ENCODE measurements around the gene MACROD2.

MACROD2 gene

DNA sequence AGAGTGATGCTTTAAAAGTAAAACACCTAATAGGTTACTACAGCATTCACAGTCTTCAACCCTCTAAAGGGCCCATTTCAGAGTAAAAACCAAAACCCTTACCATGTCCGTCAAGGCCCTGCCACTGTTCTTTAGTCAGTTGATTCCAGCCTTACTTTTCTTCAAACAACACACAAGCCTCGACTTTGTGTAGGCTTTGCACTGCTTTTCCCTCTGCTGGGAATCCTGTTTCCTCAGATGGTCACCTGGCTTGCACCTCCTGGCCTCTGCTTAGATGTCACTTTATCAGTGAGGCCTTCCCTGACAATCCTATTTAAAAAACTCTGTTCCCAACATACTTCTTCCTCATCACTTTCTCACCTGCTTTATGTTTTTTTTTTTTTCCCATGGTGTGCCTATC lies 419.2 kb downstream of the MACROD2 start:
- no peak for TF ChIP-seq YY1 (IDR thresholded peaks at IDR 0.05; ENCODE audit: insufficient read depth, insufficient read length)
- no peak for TF ChIP-seq SUZ12 (IDR thresholded peaks at IDR 0.05; ENCODE audit: extremely low read depth, insufficient read depth, insufficient read length)
- TF ChIP-seq ZNF274 (IDR thresholded peaks at IDR 0.05; ENCODE audit: low read depth, low read length) = no peak
- no peaks in the 10 kb centered on the region for H3K36me3 ChIP-seq (ENCODE audit: insufficient read depth, insufficient read length, low read length)
- DNase-seq (ENCODE audit: low read depth, low spot score) = no peak
- H3K27me3 ChIP-seq (ENCODE audit: insufficient read depth, insufficient read length) = no peaks in the 10 kb centered on the region
- H3K4me3 ChIP-seq (ENCODE audit: insufficient read length, low read depth) = no peak overlapping the region
- H3K4me1 ChIP-seq (ENCODE audit: insufficient read depth, insufficient read length) = no peaks in the 10 kb centered on the region
- H3K9ac ChIP-seq (ENCODE audit: insufficient read length, low read depth) = no peak overlapping the region
- H3K9me3 ChIP-seq (ENCODE audit: insufficient read depth, low read length) = no peaks in the 10 kb centered on the region

DNA sequence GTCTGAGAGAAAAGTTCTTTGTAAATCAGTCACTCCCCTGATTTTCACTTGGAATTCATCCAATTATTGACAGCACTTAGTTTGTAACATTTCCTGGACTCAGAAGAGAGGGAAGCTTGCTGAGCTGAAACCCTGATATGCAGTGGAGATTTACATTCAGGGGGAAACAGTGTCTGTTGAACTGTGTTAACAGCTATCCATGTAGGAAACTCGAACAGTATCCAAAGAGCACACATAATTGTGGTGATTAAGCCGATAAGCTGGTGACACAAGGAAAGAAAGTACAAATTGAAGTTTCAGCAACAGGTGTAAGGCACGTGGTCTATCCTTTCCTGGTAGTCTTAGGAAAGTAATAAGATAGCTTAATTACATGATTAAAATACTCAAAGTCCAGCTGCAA lies 420.2 kb downstream of the MACROD2 start:
- DNase-seq (ENCODE audit: low read depth, low spot score) = no peak

GRCh38 chr20:14418376-14418775 lies 423.1 kb downstream of the MACROD2 start:
- H3K9ac ChIP-seq (ENCODE audit: insufficient read length, low read depth) = no peak overlapping the region
- no peaks in the 10 kb centered on the region for H3K36me3 ChIP-seq (ENCODE audit: insufficient read depth, insufficient read length, low read length)
- DNase-seq (ENCODE audit: low read depth, low spot score) = no peak
- H3K9me3 ChIP-seq (ENCODE audit: insufficient read depth, low read length) = no peaks in the 10 kb centered on the region
- TF ChIP-seq YY1 (IDR thresholded peaks at IDR 0.05; ENCODE audit: insufficient read depth, insufficient read length) (no peak), ZNF274 (IDR thresholded peaks at IDR 0.05; ENCODE audit: low read depth, low read length) (no peak), SUZ12 (IDR thresholded peaks at IDR 0.05; ENCODE audit: extremely low read depth, insufficient read depth, insufficient read length) (no peak)
- no peaks in the 10 kb centered on the region for H3K27me3 ChIP-seq (ENCODE audit: insufficient read depth, insufficient read length)
- H3K4me3 ChIP-seq (ENCODE audit: insufficient read length, low read depth) = no peak overlapping the region
- H3K4me1 ChIP-seq (ENCODE audit: insufficient read depth, insufficient read length) = no peaks in the 10 kb centered on the region

More for the DNA sequence above, 420.2 kb downstream of the MACROD2 start:
- Histone ChIP-seq H3K27me3 (ENCODE audit: insufficient read depth, insufficient read length) (no peaks in the 10 kb centered on the region), H3K9me3 (ENCODE audit: insufficient read depth, low read length) (no peaks in the 10 kb centered on the region), H3K4me3 (ENCODE audit: insufficient read length, low read depth) (no peak overlapping the region), H3K4me1 (ENCODE audit: insufficient read depth, insufficient read length) (no peaks in the 10 kb centered on the region), H3K36me3 (ENCODE audit: insufficient read depth, insufficient read length, low read length) (no peaks in the 10 kb centered on the region), H3K9ac (ENCODE audit: insufficient read length, low read depth) (no peak overlapping the region)
- TF ChIP-seq YY1 (IDR thresholded peaks at IDR 0.05; ENCODE audit: insufficient read depth, insufficient read length) = no peak
- TF ChIP-seq SUZ12 (IDR thresholded peaks at IDR 0.05; ENCODE audit: extremely low read depth, insufficient read depth, insufficient read length) = no peak
- TF ChIP-seq ZNF274 (IDR thresholded peaks at IDR 0.05; ENCODE audit: low read depth, low read length) = no peak

- Histone ChIP-seq H3K27me3 (ENCODE audit: insufficient read depth, insufficient read length) (no peaks in the 10 kb centered on the region), H3K9me3 (ENCODE audit: insufficient read depth, low read length) (no peaks in the 10 kb centered on the region), H3K36me3 (ENCODE audit: insufficient read depth, insufficient read length, low read length) (no peaks in the 10 kb centered on the region), H3K4me3 (ENCODE audit: insufficient read length, low read depth) (no peak overlapping the region), H3K9ac (ENCODE audit: insufficient read length, low read depth) (no peak overlapping the region), H3K4me1 (ENCODE audit: insufficient read depth, insufficient read length) (no peaks in the 10 kb centered on the region)
- no peak for TF ChIP-seq ZNF274 (IDR thresholded peaks at IDR 0.05; ENCODE audit: low read depth, low read length)
- no peak for TF ChIP-seq SUZ12 (IDR thresholded peaks at IDR 0.05; ENCODE audit: extremely low read depth, insufficient read depth, insufficient read length)
- no peak for TF ChIP-seq YY1 (IDR thresholded peaks at IDR 0.05; ENCODE audit: insufficient read depth, insufficient read length)
- no peak for DNase-seq (ENCODE audit: low read depth, low spot score)
These were observed 427.6 kb downstream of the MACROD2 start for GRCh38 chr20:14422892-14423291.

DNA sequence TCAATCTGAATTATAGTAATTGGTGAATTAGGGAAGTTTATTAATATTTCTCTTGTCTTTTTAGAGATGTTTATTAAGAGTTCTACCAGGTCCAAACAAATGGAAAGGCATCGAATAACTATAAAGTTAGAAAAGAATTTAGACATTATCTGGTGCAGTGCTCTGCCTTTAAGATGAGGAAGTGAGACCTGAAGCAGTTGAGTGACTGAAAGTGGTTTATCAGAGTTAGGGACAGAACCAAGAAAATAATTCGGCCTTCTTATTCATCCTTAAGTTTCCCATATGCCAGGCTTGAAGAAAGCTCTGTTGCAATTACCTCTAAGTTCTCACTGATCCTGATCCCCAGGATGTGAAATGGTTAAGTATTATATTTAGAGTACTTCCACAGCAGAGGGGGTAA lies 436.3 kb downstream of the MACROD2 start:
- H3K27me3 ChIP-seq (ENCODE audit: insufficient read depth, insufficient read length) = no peaks in the 10 kb centered on the region
- no peak for DNase-seq (ENCODE audit: low read depth, low spot score)
- no peaks in the 10 kb centered on the region for H3K4me1 ChIP-seq (ENCODE audit: insufficient read depth, insufficient read length)
- H3K9ac ChIP-seq (ENCODE audit: insufficient read length, low read depth) = no peak overlapping the region
- no peak for TF ChIP-seq YY1 (IDR thresholded peaks at IDR 0.05; ENCODE audit: insufficient read depth, insufficient read length)
- no peak for TF ChIP-seq SUZ12 (IDR thresholded peaks at IDR 0.05; ENCODE audit: extremely low read depth, insufficient read depth, insufficient read length)
- no peak overlapping the region for H3K4me3 ChIP-seq (ENCODE audit: insufficient read length, low read depth)
- no peaks in the 10 kb centered on the region for H3K9me3 ChIP-seq (ENCODE audit: insufficient read depth, low read length)
- H3K36me3 ChIP-seq (ENCODE audit: insufficient read depth, insufficient read length, low read length) = no peaks in the 10 kb centered on the region

DNA sequence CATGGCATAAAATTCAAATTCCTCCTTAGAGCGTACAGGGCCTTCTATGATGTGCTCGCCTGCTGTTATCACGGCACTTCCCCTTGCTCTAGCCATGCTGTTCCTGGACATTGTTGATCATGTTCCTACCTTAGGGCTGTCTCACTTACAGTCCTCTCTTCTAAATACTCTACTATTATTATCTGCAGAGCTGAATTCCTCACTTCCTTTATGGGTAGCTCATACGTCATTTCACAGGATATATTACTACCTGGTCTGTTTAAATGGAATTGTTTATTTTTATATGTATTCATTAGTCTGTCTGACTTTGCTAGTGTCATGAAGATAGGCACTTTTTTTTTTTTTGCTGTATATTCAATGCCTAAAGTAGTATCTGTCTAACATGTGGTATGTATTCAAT lies 436.8 kb downstream of the MACROD2 start:
- H3K9me3 ChIP-seq (ENCODE audit: insufficient read depth, low read length) = no peaks in the 10 kb centered on the region
- TF ChIP-seq SUZ12 (IDR thresholded peaks at IDR 0.05; ENCODE audit: extremely low read depth, insufficient read depth, insufficient read length) = no peak
- TF ChIP-seq ZNF274 (IDR thresholded peaks at IDR 0.05; ENCODE audit: low read depth, low read length) = no peak
- no peak for TF ChIP-seq YY1 (IDR thresholded peaks at IDR 0.05; ENCODE audit: insufficient read depth, insufficient read length)
- H3K27me3 ChIP-seq (ENCODE audit: insufficient read depth, insufficient read length) = no peaks in the 10 kb centered on the region
- no peak overlapping the region for H3K4me3 ChIP-seq (ENCODE audit: insufficient read length, low read depth)
- H3K4me1 ChIP-seq (ENCODE audit: insufficient read depth, insufficient read length) = no peaks in the 10 kb centered on the region
- no peak overlapping the region for H3K9ac ChIP-seq (ENCODE audit: insufficient read length, low read depth)
- DNase-seq (ENCODE audit: low read depth, low spot score) = no peak
- no peaks in the 10 kb centered on the region for H3K36me3 ChIP-seq (ENCODE audit: insufficient read depth, insufficient read length, low read length)

- Histone ChIP-seq H3K9ac (ENCODE audit: insufficient read length, low read depth) (no peak overlapping the region), H3K4me3 (ENCODE audit: insufficient read length, low read depth) (no peak overlapping the region), H3K36me3 (ENCODE audit: insufficient read depth, insufficient read length, low read length) (no peaks in the 10 kb centered on the region), H3K9me3 (ENCODE audit: insufficient read depth, low read length) (no peaks in the 10 kb centered on the region), H3K27me3 (ENCODE audit: insufficient read depth, insufficient read length) (no peaks in the 10 kb centered on the region), H3K4me1 (ENCODE audit: insufficient read depth, insufficient read length) (no peaks in the 10 kb centered on the region)
- DNase-seq (ENCODE audit: low read depth, low spot score) = no peak
- TF ChIP-seq ZNF274 (IDR thresholded peaks at IDR 0.05; ENCODE audit: low read depth, low read length) (no peak), SUZ12 (IDR thresholded peaks at IDR 0.05; ENCODE audit: extremely low read depth, insufficient read depth, insufficient read length) (no peak), YY1 (IDR thresholded peaks at IDR 0.05; ENCODE audit: insufficient read depth, insufficient read length) (no peak)
These were observed 437.3 kb downstream of the MACROD2 start for GRCh38 chr20:14432597-14432996.
